Measurements from ENCODE around the gene SLC6A4.
A peak's percentile ranks its signal among the peaks of the same experiment; 100 is the strongest.

SLC6A4 gene

DNA sequence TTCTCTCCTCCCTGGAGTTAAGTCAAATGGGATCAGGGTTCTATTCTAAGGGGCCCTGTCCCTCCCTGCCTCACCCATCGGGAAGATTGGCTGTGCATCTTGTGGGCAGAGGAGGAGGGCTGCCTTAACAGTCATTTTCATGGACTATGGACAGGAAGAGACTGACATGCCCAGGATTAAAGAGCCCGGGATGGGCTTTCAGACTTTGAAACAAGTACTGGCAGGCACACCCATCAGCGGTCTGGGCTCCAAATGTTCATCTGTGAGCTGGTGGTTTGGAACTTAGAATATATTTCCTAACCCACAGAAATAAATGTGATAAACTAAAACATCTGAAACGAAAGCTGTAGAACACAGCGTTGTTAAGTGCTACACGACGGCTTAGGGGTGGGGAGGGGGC lies 6.5 kb downstream of the SLC6A4 start:
- peaks cover 8 to 9% of the 10 kb centered on the region in 2 experiments for H3K4me1 ChIP-seq (ENCODE audit: control insufficient read depth in 1 of 2, insufficient read depth in 1 of 2, low read depth in 1 of 2, low read length in 1 of 2)
- no peaks in the 10 kb centered on the region for H3K9me3 ChIP-seq
- no peak for TF ChIP-seq CTCF (IDR thresholded peaks at IDR 0.05)
- no peaks in the 10 kb centered on the region for H3K36me3 ChIP-seq
- H3K27ac ChIP-seq, result peak overlapping the region; percentile 5
- peaks cover 21% of the 10 kb centered on the region for H3K27me3 ChIP-seq
- H3K4me3 ChIP-seq (ENCODE audit: low read depth in 1 of 2, low read length in 1 of 2), result no peak overlapping the region

GRCh38 chr17:30228011-30228410 lies 7.5 kb downstream of the SLC6A4 start:
- Histone ChIP-seq H3K27me3 (peaks cover 11% of the 10 kb centered on the region), H3K4me1 (ENCODE audit: control insufficient read depth in 1 of 2, insufficient read depth in 1 of 2, low read depth in 1 of 2, low read length in 1 of 2) (peaks cover 8 to 9% of the 10 kb centered on the region in 2 experiments), H3K4me3 (ENCODE audit: low read depth in 1 of 2, low read length in 1 of 2) (no peak overlapping the region), H3K9me3 (no peaks in the 10 kb centered on the region), H3K27ac (no peak overlapping the region), H3K36me3 (no peaks in the 10 kb centered on the region)
- no peak for TF ChIP-seq CTCF (IDR thresholded peaks at IDR 0.05)

DNA sequence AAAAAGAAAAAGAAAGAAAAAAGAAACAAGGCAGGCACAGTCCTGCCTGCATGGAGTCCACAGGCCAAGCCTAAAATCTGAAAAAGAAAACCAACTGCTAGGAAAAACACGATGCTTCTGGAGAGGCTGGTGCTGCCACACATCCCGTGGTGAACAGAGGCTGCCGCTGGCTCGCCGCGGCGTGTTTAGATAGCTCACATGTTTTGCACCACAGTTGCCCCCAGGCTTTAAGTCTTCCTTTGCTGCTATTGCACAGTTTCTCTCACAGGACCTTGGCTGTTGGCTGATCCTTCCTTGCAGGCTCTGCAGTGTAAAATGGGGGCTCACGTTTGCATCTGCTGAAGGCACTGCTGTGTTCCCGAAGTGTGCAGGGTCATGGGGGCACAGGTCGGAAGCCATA lies 8.6 kb downstream of the SLC6A4 start:
- H3K27ac ChIP-seq, result no peak overlapping the region
- peaks cover 3% of the 10 kb centered on the region for H3K27me3 ChIP-seq
- H3K9me3 ChIP-seq, result no peaks in the 10 kb centered on the region
- no peaks in the 10 kb centered on the region for H3K36me3 ChIP-seq
- no peak overlapping the region for H3K4me3 ChIP-seq (ENCODE audit: low read depth in 1 of 2, low read length in 1 of 2)
- H3K4me1 ChIP-seq (ENCODE audit: control insufficient read depth in 1 of 2, insufficient read depth in 1 of 2, low read depth in 1 of 2, low read length in 1 of 2), result peaks cover 8 to 9% of the 10 kb centered on the region in 2 experiments
- TF ChIP-seq CTCF (IDR thresholded peaks at IDR 0.05), result no peak

DNA sequence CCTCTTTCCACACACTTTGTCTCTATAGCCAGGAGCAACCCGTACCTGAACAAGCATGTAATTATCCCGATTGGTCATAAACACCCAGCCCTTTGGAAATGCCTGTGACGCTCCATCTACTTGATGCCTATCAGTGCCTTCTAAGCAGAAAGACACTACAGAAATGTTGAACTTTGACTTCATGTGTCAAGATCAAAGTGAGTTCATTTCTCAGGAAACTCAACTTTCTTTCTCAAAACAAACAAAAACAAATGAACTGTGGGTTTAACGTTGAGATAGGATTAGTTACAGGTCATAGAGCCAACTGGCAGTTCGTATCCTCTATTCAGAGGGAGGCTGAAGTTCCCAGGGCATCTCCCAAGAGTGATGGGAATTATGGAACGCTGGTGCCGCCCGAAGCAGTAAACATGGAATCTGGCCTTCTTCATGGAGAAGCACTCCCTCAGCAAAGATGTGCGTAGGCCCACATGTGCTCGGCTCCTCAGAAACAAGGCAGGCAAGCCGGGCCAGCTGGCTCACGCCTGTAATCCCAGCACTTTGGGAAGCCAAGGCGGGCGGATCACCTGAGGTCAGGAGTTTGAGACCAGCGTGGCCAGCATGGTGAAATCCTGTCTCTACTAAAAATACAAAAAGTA lies 9.5 kb downstream of the SLC6A4 start:
- H3K4me1 ChIP-seq (ENCODE audit: control insufficient read depth in 1 of 2, insufficient read depth in 1 of 2, low read depth in 1 of 2, low read length in 1 of 2), result peaks cover 8 to 9% of the 10 kb centered on the region in 2 experiments
- no peak overlapping the region for H3K27ac ChIP-seq
- no peaks in the 10 kb centered on the region for H3K36me3 ChIP-seq
- no peak for TF ChIP-seq CTCF (IDR thresholded peaks at IDR 0.05)
- no peaks in the 10 kb centered on the region for H3K9me3 ChIP-seq
- peaks cover 3% of the 10 kb centered on the region for H3K27me3 ChIP-seq
- no peak overlapping the region for H3K4me3 ChIP-seq (ENCODE audit: low read depth in 1 of 2, low read length in 1 of 2)

GRCh38 chr17:30225112-30225511 lies 10.4 kb downstream of the SLC6A4 start:
- Histone ChIP-seq H3K27ac (no peak overlapping the region), H3K4me3 (ENCODE audit: low read depth in 1 of 2, low read length in 1 of 2) (no peak overlapping the region), H3K27me3 (peaks cover 3% of the 10 kb centered on the region), H3K9me3 (no peaks in the 10 kb centered on the region), H3K4me1 (ENCODE audit: control insufficient read depth in 1 of 2, insufficient read depth in 1 of 2, low read depth in 1 of 2, low read length in 1 of 2) (peaks cover 0 to under 1% of the 10 kb centered on the region in 2 experiments), H3K36me3 (no peaks in the 10 kb centered on the region)
- no peak for TF ChIP-seq CTCF (IDR thresholded peaks at IDR 0.05)
